HepG2 (cell line): ENCODE measurements around the gene TMEM135. TPM values are rescaled to one million over a fixed set of nuclear protein-coding genes. Genes with fewer than 3 reads are reported as not detected.
A peak's percentile ranks its signal among the peaks of the same experiment; 100 is the strongest.

Experiments
- ARID2 ChIP-seq: sonication (generic); formaldehyde crosslinking; IDR thresholded peaks from 2 replicates; pipeline ENCODE4 v1.8.1; 2022; ENCODE audit warnings: mild to moderate bottlenecking, missing genetic modification reagents, borderline replicate concordance
- CEBPG ChIP-seq: IDR thresholded peaks from 2 replicates; pipeline ENCODE4 v1.6.1; 2016
- ETS1 ChIP-seq: sonication (generic); formaldehyde crosslinking; IDR thresholded peaks from 2 replicates; pipeline ENCODE4 v1.4.0; 2020; ENCODE audit warnings: missing genetic modification reagents
- KDM2A ChIP-seq: sonication (generic); formaldehyde crosslinking; IDR thresholded peaks from 2 replicates; pipeline ENCODE4 v1.4.0; 2020; ENCODE audit warnings: low read depth, missing genetic modification reagents, borderline replicate concordance
- NR2F6 ChIP-seq, 2 experiments: IDR thresholded peaks; 2 replicates each; pipeline ENCODE4 v1.6.1; 2016; ENCODE audit warnings: antibody characterized with exemption in 1 of 2, mild to moderate bottlenecking in 1 of 2
- PAXIP1 ChIP-seq: sonication (generic); formaldehyde crosslinking; conservative IDR thresholded peaks from 2 replicates; pipeline ENCODE4 v1.4.0; 2020; ENCODE audit warnings: mild to moderate bottlenecking, missing genetic modification reagents, moderate library complexity
- PRDM15 ChIP-seq: sonication (generic); formaldehyde crosslinking; IDR thresholded peaks from 2 replicates; pipeline ENCODE4 v1.4.0; 2020; ENCODE audit warnings: missing genetic modification reagents
- REL ChIP-seq: sonication (generic); formaldehyde crosslinking; conservative IDR thresholded peaks from 2 replicates; pipeline ENCODE4 v1.8.0; 2022; ENCODE audit warnings: mild to moderate bottlenecking, missing genetic modification reagents, moderate library complexity
- SIX1 ChIP-seq: sonication (generic); formaldehyde crosslinking; IDR thresholded peaks from 2 replicates; pipeline ENCODE4 v1.4.0; 2020; ENCODE audit warnings: missing genetic modification reagents, borderline replicate concordance
- SUZ12 ChIP-seq: fragments of 150-350 bp; IDR thresholded peaks from 2 replicates; pipeline ENCODE4 v1.6.1; 2014; ENCODE audit warnings: low read depth, low read length
- TMF1 ChIP-seq: sonication (generic); formaldehyde crosslinking; IDR thresholded peaks from 2 replicates; pipeline ENCODE4 v1.8.1; 2022; ENCODE audit warnings: low read depth, missing genetic modification reagents
- ZFP82 ChIP-seq: sonication (generic); formaldehyde crosslinking; IDR thresholded peaks from 2 replicates; pipeline ENCODE4 v1.5.1; 2020; ENCODE audit warnings: mild to moderate bottlenecking, missing genetic modification reagents, borderline replicate concordance
- ZNF136 ChIP-seq: sonication (generic); formaldehyde crosslinking; IDR thresholded peaks from 2 replicates; pipeline ENCODE4 v1.8.1; 2022; ENCODE audit warnings: low read depth, mild to moderate bottlenecking, moderate library complexity, missing genetic modification reagents
- ZNF180 ChIP-seq: sonication (generic); formaldehyde crosslinking; IDR thresholded peaks from 2 replicates; pipeline ENCODE4 v1.4.0; 2020; ENCODE audit warnings: low read depth, missing genetic modification reagents, borderline replicate concordance
- ZNF430 ChIP-seq: sonication (generic); formaldehyde crosslinking; IDR thresholded peaks from 2 replicates; pipeline ENCODE4 v1.9.0; 2021; ENCODE audit warnings: mild to moderate bottlenecking, missing genetic modification reagents
- ZNF562 ChIP-seq: sonication (generic); formaldehyde crosslinking; IDR thresholded peaks from 2 replicates; pipeline ENCODE4 v1.8.0; 2022; ENCODE audit warnings: missing genetic modification reagents, borderline replicate concordance
- ZNF800 ChIP-seq: sonication (generic); formaldehyde crosslinking; IDR thresholded peaks from 2 replicates; pipeline ENCODE4 v1.4.0; 2020; ENCODE audit warnings: missing genetic modification reagents
- polyA plus RNA-seq, 8 experiments: library from polyadenylated mRNA; depleted of rRNA in 3 of 8; stranded (reverse) in 7 of 8; unstranded in 1 of 8; fragments of >200 nt; fragmentation: Illumina TruSeq in 4 of 8; extraction: Trizol in 4 of 8; gene quantifications; 2 replicates each; pipeline versions ENCODE4 v1.2.1 to v1.2.3, GENCODE V29; 2011 to 2016; ENCODE audit warnings: low read depth in 4 of 8, missing spikeins in 1 of 8, mixed read lengths in 1 of 8; ENCODE audit not compliant: insufficient read depth in 1 of 8
- total RNA-seq, 5 experiments: library from RNA; depleted of rRNA; stranded (reverse); fragments of >200 nt; fragmentation: Illumina TruSeq; extraction: Trizol; gene quantifications; 2 replicates each; pipeline ENCODE4 v1.2.3, GENCODE V29; 2016; ENCODE audit warnings: low read depth in 1 of 5

TMEM135 gene
- total and polyA plus RNA-seq, 2 of the 13 experiments (the other 11 are each of a cell fraction or from before 2014, with no cell fraction given), result 36.6 to 88.9 TPM

DNA sequence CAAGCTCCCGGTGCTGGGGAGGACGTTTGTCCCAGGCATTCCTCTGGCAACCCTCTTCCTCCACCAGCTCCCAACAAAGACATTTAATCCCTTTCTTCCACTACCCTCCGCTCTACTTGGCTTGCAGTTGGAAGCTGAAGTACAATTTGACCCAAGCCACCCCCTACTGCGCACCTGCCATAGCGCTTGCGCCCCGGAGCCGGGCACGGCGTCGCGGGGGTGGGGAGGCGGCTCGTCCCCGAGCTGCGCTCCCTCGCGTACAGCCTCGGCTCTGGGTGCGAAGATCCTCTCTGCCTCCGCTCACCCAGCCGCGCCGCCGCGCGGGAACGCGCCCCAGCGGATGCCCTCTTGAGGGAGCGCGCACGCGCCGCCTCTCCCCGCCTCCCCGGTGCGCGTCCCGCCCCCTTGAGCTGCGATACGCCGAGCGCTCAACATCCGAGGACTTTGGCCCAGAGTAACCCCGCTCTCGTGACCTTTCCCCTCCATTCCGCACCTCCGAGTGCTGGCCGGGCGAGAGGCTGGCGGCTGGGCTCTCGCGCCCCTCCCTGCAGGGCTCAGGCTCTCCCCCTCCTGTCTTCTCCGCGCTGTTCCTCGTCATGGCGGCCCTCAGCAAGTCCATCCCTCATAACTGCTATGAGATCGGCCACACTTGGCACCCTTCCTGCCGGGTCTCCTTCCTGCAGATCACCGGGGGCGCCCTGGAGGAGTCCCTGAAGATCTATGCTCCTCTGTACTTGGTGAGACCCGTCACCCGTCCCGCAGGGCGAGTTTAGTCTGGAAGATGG, at the start of gene TMEM135 (continued):
- TF ChIP-seq PAXIP1 (peak; percentile 90), SIX1 (CRISPR knock-in tag) (no peak), PRDM15 (CRISPR knock-in tag) (no peak), TMF1 (CRISPR knock-in tag) (no peak), ZNF180 (no peak), ZNF136 (CRISPR knock-in tag) (no peak), SUZ12 (no peak), KDM2A (CRISPR knock-in tag) (peak; percentile 87), ZNF430 (peak; percentile 91), NR2F6 (IDR thresholded peaks at IDR 0.05) (peak; percentile 75), NR2F6 (CRISPR knock-in tag; IDR thresholded peaks at IDR 0.05) (peak; percentile 98), ETS1 (peak; percentile 24; the same call in 1 of the 2 replicates), ARID2 (CRISPR knock-in tag) (no peak), ZNF800 (peak; percentile 76), CEBPG (CRISPR knock-in tag) (no peak; the same call in 1 of the 2 replicates), ZNF562 (CRISPR knock-in tag) (no peak), REL (CRISPR knock-in tag) (no peak), ZFP82 (CRISPR knock-in tag) (no peak; the same call in 1 of the 2 replicates)
